WTC11 (cell line): Measurements from ENCODE around the gene ZNF749. TPM values are rescaled to one million over a fixed set of nuclear protein-coding genes. Genes with fewer than 3 reads are reported as not detected.

ENCODE experiments used
- ATAC-seq: fragments of 200-7000 bp; cut with Tn5 transposase; 2 replicates; pipeline ENCODE4 v1.10.0; 2021; ENCODE audit warnings: mild to moderate bottlenecking, moderate library complexity
- CTCF ChIA-PET: fragments of 300-600 bp; sonication (Branson Sonifier 250); formaldehyde crosslinking; loops from one replicate; lab custom pipeline; 2021; ENCODE audit warnings: antibody characterized with exemption; lab: Charles Lee
- POLR2A ChIA-PET: fragments of 350-600 bp; sonication (Branson Sonifier 250); formaldehyde crosslinking; loops from one replicate; lab custom pipeline; 2021; ENCODE audit warnings: antibody characterized with exemption; lab: Charles Lee
- DNase-seq: peaks from one replicate; pipeline ENCODE4 v3.0.0; 2021; ENCODE audit warnings: low spot score
- H3K27ac Mint-ChIP-seq: 2 replicates; pipeline ENCODE4 v1.8.0; 2021; ENCODE audit warnings: mixed read lengths
- H3K27me3 Mint-ChIP-seq: 2 replicates; pipeline ENCODE4 v1.8.0; 2021; ENCODE audit warnings: low read depth, mild to moderate bottlenecking, moderate library complexity, mixed read lengths
- H3K36me3 Mint-ChIP-seq: 2 replicates; pipeline ENCODE4 v1.8.0; 2021; ENCODE audit warnings: mixed read lengths
- H3K4me1 Mint-ChIP-seq: 2 replicates; pipeline ENCODE4 v1.8.0; 2022; ENCODE audit warnings: mixed read lengths
- H3K4me3 Mint-ChIP-seq: 2 replicates; pipeline ENCODE4 v1.8.0; 2021; ENCODE audit warnings: mild to moderate bottlenecking, moderate library complexity, mixed read lengths
- H3K9me3 Mint-ChIP-seq: 2 replicates; pipeline ENCODE4 v1.8.0; 2021; ENCODE audit warnings: mixed read lengths
- CREM ChIP-seq: sonication (generic); formaldehyde crosslinking; IDR thresholded peaks from 2 replicates; pipeline ENCODE4 v1.8.1; 2022; ENCODE audit warnings: mild to moderate bottlenecking, missing genetic modification reagents, moderate library complexity
- E2F4 ChIP-seq: sonication (generic); formaldehyde crosslinking; IDR thresholded peaks from 2 replicates; pipeline ENCODE4 v1.8.1; 2022; ENCODE audit warnings: low read depth, mild to moderate bottlenecking, moderate library complexity, missing genetic modification reagents, borderline replicate concordance
- E2F5 ChIP-seq: sonication (generic); formaldehyde crosslinking; IDR thresholded peaks from 2 replicates; pipeline ENCODE4 v1.8.1; 2022; ENCODE audit warnings: mild to moderate bottlenecking, moderate library complexity, missing genetic modification reagents
- ELF4 ChIP-seq: sonication (generic); formaldehyde crosslinking; IDR thresholded peaks from 2 replicates; pipeline ENCODE4 v1.8.1; 2022; ENCODE audit warnings: low read depth, mild to moderate bottlenecking, moderate library complexity, missing genetic modification reagents
- FOXK1 ChIP-seq: sonication (generic); formaldehyde crosslinking; IDR thresholded peaks from 2 replicates; pipeline ENCODE4 v1.8.0; 2022; ENCODE audit warnings: mild to moderate bottlenecking, moderate library complexity, missing genetic modification reagents
- GTF2I ChIP-seq: fragments of 250-450 bp; sonication (Bioruptor Pico); conservative IDR thresholded peaks from 2 replicates; pipeline ENCODE4 v1.4.0; 2021; ENCODE audit warnings: mild to moderate bottlenecking
- HMGA2 ChIP-seq: fragments of 250-450 bp; sonication (Bioruptor Pico); IDR thresholded peaks from 2 replicates; pipeline ENCODE4 v1.4.0; 2021; ENCODE audit warnings: mild to moderate bottlenecking, moderate library complexity
- IRF2 ChIP-seq: sonication (generic); formaldehyde crosslinking; IDR thresholded peaks from 2 replicates; pipeline ENCODE4 v1.8.0; 2022; ENCODE audit warnings: low read depth, missing genetic modification reagents, borderline replicate concordance
- MXD4 ChIP-seq: fragments of 250-450 bp; sonication (Bioruptor Pico); IDR thresholded peaks from 2 replicates; pipeline ENCODE4 v1.8.0; 2021; ENCODE audit warnings: mild to moderate bottlenecking, moderate library complexity, borderline replicate concordance
- NFATC4 ChIP-seq: fragments of 250-450 bp; sonication (Bioruptor Pico); IDR thresholded peaks from 2 replicates; pipeline ENCODE4 v1.9.0; 2021; ENCODE audit warnings: mild to moderate bottlenecking
- OVOL2 ChIP-seq: fragments of 250-450 bp; sonication (Bioruptor Pico); IDR thresholded peaks from 2 replicates; pipeline ENCODE4 v1.9.0; 2021; ENCODE audit warnings: mild to moderate bottlenecking, borderline replicate concordance
- PRRX2 ChIP-seq: fragments of 250-450 bp; sonication (Bioruptor Pico); IDR thresholded peaks from 2 replicates; pipeline ENCODE4 v1.8.0; 2021; ENCODE audit warnings: mild to moderate bottlenecking
- RORB ChIP-seq: fragments of 250-450 bp; sonication (Bioruptor Pico); IDR thresholded peaks from 2 replicates; pipeline ENCODE4 v1.9.0; 2021; ENCODE audit warnings: mild to moderate bottlenecking
- SOX15 ChIP-seq: fragments of 250-450 bp; sonication (Bioruptor Pico); IDR thresholded peaks from 2 replicates; pipeline ENCODE4 v1.9.0; 2021; ENCODE audit warnings: mild to moderate bottlenecking
- TCF7 ChIP-seq: sonication (generic); formaldehyde crosslinking; IDR thresholded peaks from 2 replicates; pipeline ENCODE4 v1.8.0; 2022; ENCODE audit warnings: mild to moderate bottlenecking, low read depth, missing genetic modification reagents, moderate library complexity
- USF1 ChIP-seq: sonication (generic); formaldehyde crosslinking; IDR thresholded peaks from 2 replicates; pipeline ENCODE4 v1.8.0; 2022; ENCODE audit warnings: mild to moderate bottlenecking, missing genetic modification reagents
- ZNF512 ChIP-seq: sonication (generic); formaldehyde crosslinking; IDR thresholded peaks from 2 replicates; pipeline ENCODE4 v1.8.1; 2022; ENCODE audit warnings: missing genetic modification reagents, borderline replicate concordance
- total RNA-seq: library from RNA; stranded (reverse); gene quantifications from 3 replicates; pipeline ENCODE4 v1.2.3, GENCODE V29; 2021
- TF ChIP-seq, protein P1 (sequence below): sonication (generic); formaldehyde crosslinking; IDR thresholded peaks from 2 replicates; pipeline ENCODE4 v1.8.0; 2022; ENCODE audit warnings: mild to moderate bottlenecking, missing genetic modification reagents
- TF ChIP-seq, protein P2 (sequence below): sonication (generic); formaldehyde crosslinking; IDR thresholded peaks from 2 replicates; pipeline ENCODE4 v1.8.1; 2023; ENCODE audit warnings: mild to moderate bottlenecking, missing genetic modification reagents, moderate library complexity
- TF ChIP-seq, protein P3 (sequence below): sonication (generic); formaldehyde crosslinking; IDR thresholded peaks from 2 replicates; pipeline ENCODE4 v1.8.1; 2022; ENCODE audit warnings: low read depth, missing genetic modification reagents, borderline replicate concordance
- TF ChIP-seq, protein P4 (sequence below): sonication (generic); formaldehyde crosslinking; IDR thresholded peaks from 2 replicates; pipeline ENCODE4 v1.8.1; 2023; ENCODE audit warnings: mild to moderate bottlenecking, missing genetic modification reagents

Gene ZNF749
- total RNA-seq, 1 experiment from 2014 or later: 34.6 TPM

DNA sequence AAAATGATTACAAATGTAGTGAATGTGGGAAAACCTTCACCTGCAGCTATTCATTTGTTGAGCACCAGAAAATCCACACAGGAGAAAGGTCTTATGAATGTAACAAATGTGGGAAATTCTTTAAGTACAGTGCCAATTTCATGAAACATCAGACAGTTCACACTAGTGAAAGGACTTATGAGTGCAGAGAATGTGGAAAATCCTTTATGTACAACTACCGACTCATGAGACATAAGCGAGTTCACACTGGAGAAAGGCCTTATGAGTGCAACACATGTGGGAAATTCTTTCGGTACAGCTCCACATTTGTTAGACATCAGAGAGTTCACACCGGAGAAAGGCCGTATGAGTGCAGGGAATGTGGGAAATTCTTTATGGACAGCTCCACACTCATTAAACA lies 36.3 kb upstream of the ZNF749 start:
- Mint-ChIP-seq H3K27ac (no peak overlapping the region), H3K9me3 (peaks cover 17% of the 10 kb centered on the region), H3K36me3 (peaks cover 25% of the 10 kb centered on the region), H3K4me3 (no peak overlapping the region), H3K4me1 (no peaks in the 10 kb centered on the region), H3K27me3 (no peaks in the 10 kb centered on the region; the same call in 1 of the 2 replicates)
- no peak for ATAC-seq
- CTCF ChIA-PET: interaction anchor here (1.4 kb wide), 1 partner anchor 7 kb away, joined by 3 read pairs; no protein-coding TSS in a partner anchor
- TF ChIP-seq, protein P1, sequence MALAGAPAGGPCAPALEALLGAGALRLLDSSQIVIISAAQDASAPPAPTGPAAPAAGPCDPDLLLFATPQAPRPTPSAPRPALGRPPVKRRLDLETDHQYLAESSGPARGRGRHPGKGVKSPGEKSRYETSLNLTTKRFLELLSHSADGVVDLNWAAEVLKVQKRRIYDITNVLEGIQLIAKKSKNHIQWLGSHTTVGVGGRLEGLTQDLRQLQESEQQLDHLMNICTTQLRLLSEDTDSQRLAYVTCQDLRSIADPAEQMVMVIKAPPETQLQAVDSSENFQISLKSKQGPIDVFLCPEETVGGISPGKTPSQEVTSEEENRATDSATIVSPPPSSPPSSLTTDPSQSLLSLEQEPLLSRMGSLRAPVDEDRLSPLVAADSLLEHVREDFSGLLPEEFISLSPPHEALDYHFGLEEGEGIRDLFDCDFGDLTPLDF (CRISPR knock-in tag): no peak
- TF ChIP-seq USF1 (CRISPR knock-in tag) (no peak), ZNF512 (CRISPR knock-in tag) (no peak), SOX15 (CRISPR knock-in tag) (no peak), GTF2I (no peak), FOXK1 (CRISPR knock-in tag) (no peak), ELF4 (CRISPR knock-in tag) (no peak)
- TF ChIP-seq, protein P2, sequence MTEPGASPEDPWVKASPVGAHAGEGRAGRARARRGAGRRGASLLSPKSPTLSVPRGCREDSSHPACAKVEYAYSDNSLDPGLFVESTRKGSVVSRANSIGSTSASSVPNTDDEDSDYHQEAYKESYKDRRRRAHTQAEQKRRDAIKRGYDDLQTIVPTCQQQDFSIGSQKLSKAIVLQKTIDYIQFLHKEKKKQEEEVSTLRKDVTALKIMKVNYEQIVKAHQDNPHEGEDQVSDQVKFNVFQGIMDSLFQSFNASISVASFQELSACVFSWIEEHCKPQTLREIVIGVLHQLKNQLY (CRISPR knock-in tag): no peak
- DNase-seq: no peak
- POLR2A ChIA-PET: interaction anchor here (0.6 kb wide), 1 partner anchor 15 kb away, joined by 4 read pairs; no protein-coding TSS in a partner anchor

GRCh38 chr19:57403737-57404563 lies 31.2 kb upstream of the ZNF749 start:
- no peak for ATAC-seq
- Mint-ChIP-seq H3K27ac (no peak overlapping the region), H3K9me3 (peaks cover 17% of the 10 kb centered on the region), H3K27me3 (peaks cover 4% of the 10 kb centered on the region), H3K4me3 (no peak overlapping the region), H3K4me1 (0 out of 2 replicates have a peak, but pooled peaks cover 2% of the 10 kb centered on the region), H3K36me3 (peaks cover 8% of the 10 kb centered on the region)
- CTCF ChIA-PET: interaction anchor here (1.0 to 1.1 kb wide), 2 partner anchors 15 to 305 kb away, joined by 3 to 4 read pairs; partner anchors contain the start of gene ZNF548
- POLR2A ChIA-PET: interaction anchor here (0.5 kb wide), 1 partner anchor 288 kb away, joined by 3 read pairs; no protein-coding TSS in a partner anchor
- no peak for DNase-seq
- TF ChIP-seq RORB (CRISPR knock-in tag) (no peak), E2F5 (CRISPR knock-in tag) (no peak), NFATC4 (CRISPR knock-in tag) (no peak), PRRX2 (no peak), E2F4 (no peak), ZNF512 (CRISPR knock-in tag) (no peak), HMGA2 (CRISPR knock-in tag) (no peak), IRF2 (CRISPR knock-in tag) (no peak), OVOL2 (no peak), CREM (no peak), MXD4 (CRISPR knock-in tag) (no peak), TCF7 (CRISPR knock-in tag) (no peak)
- TF ChIP-seq, protein P3, sequence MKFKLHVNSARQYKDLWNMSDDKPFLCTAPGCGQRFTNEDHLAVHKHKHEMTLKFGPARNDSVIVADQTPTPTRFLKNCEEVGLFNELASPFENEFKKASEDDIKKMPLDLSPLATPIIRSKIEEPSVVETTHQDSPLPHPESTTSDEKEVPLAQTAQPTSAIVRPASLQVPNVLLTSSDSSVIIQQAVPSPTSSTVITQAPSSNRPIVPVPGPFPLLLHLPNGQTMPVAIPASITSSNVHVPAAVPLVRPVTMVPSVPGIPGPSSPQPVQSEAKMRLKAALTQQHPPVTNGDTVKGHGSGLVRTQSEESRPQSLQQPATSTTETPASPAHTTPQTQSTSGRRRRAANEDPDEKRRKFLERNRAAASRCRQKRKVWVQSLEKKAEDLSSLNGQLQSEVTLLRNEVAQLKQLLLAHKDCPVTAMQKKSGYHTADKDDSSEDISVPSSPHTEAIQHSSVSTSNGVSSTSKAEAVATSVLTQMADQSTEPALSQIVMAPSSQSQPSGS (CRISPR knock-in tag): no peak
- TF ChIP-seq, protein P4, sequence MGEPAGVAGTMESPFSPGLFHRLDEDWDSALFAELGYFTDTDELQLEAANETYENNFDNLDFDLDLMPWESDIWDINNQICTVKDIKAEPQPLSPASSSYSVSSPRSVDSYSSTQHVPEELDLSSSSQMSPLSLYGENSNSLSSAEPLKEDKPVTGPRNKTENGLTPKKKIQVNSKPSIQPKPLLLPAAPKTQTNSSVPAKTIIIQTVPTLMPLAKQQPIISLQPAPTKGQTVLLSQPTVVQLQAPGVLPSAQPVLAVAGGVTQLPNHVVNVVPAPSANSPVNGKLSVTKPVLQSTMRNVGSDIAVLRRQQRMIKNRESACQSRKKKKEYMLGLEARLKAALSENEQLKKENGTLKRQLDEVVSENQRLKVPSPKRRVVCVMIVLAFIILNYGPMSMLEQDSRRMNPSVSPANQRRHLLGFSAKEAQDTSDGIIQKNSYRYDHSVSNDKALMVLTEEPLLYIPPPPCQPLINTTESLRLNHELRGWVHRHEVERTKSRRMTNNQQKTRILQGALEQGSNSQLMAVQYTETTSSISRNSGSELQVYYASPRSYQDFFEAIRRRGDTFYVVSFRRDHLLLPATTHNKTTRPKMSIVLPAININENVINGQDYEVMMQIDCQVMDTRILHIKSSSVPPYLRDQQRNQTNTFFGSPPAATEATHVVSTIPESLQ (CRISPR knock-in tag): no peak
